ENCODE results near the gene PDCD6IP. TPM values are rescaled to one million over a fixed set of nuclear protein-coding genes. Genes with fewer than 3 reads are reported as not detected.

Gene PDCD6IP
- total and polyA plus RNA-seq, 10 donors, result 30.5 to 265 (median 175) TPM

DNA sequence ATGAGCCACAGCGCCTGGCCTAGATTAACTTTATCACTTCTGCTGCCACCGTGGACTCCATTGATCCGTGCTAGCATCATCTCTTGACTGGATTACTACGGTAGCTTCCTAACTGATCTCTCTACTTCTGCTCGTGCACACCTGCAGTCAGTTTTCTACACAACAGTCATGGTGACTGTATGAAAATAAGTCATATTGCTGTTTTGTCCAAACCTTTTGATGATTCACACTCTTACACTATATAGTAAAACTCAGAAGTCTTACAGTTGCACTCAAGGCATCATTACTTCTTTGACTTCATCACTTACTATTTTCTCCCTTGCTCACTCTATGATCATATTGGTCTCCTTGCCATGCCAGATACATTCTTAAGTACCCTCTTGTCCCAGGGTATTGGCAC is 10.1 kb downstream of the PDCD6IP start:
- Histone ChIP-seq H3K9me3 (no peaks in the 10 kb centered on the region), H3K4me3 (no peak overlapping the region), H3K27ac (no peak overlapping the region), H3K36me3 (peaks cover 0 to 52% (median 8%) of the 10 kb centered on the region in 6 donors), H3K4me1 (peaks cover 11 to 93% (median 54%) of the 10 kb centered on the region in 6 donors), H3K27me3 (replicated peaks in 1 of 7) (no peaks in the 10 kb centered on the region)
- WGBS, 5 donors, result 84 to 98% (median 95%) methylated on average over 5 of the region's 5 CpGs
- DNase-seq, result no peak
- TF ChIP-seq, protein P1, sequence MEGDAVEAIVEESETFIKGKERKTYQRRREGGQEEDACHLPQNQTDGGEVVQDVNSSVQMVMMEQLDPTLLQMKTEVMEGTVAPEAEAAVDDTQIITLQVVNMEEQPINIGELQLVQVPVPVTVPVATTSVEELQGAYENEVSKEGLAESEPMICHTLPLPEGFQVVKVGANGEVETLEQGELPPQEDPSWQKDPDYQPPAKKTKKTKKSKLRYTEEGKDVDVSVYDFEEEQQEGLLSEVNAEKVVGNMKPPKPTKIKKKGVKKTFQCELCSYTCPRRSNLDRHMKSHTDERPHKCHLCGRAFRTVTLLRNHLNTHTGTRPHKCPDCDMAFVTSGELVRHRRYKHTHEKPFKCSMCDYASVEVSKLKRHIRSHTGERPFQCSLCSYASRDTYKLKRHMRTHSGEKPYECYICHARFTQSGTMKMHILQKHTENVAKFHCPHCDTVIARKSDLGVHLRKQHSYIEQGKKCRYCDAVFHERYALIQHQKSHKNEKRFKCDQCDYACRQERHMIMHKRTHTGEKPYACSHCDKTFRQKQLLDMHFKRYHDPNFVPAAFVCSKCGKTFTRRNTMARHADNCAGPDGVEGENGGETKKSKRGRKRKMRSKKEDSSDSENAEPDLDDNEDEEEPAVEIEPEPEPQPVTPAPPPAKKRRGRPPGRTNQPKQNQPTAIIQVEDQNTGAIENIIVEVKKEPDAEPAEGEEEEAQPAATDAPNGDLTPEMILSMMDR (IDR thresholded peaks at IDR 0.05 in 8 of 11, conservative IDR thresholded peaks at IDR 0.05 in 3 of 11), result no peak
- TF ChIP-seq POLR2AphosphoS5 (IDR thresholded peaks at IDR 0.05) (no peak), POLR2A (IDR thresholded peaks at IDR 0.05) (no peak)
- intact Hi-C loops (cut with DNase I; ENCODE audit: low total_unique reads), result no loop called here

DNA sequence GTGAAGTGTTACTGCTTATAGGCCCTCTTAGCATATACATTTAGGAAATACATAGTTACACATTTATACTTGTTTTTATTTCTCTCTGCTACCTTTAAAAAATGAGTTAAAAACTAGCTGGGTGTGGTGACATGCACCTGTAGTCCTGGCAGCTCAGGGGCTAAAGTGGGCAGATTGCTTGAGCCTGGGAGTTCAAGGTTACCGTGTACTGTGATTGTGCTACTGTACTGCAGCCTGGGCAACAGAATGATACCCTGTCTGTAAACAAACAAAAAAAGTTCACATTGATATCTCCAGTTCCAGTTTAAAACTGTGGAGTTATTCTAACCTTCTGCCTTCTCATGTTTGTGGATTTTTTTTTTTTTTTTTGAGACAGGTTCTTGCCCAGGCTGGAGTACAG is 12.1 kb downstream of the PDCD6IP start:
- intact Hi-C loops (cut with DNase I; ENCODE audit: low total_unique reads), result no loop called here
- Histone ChIP-seq H3K4me3 (no peak overlapping the region), H3K36me3 (peaks cover 0 to 58% (median 12%) of the 10 kb centered on the region in 6 donors), H3K9me3 (no peaks in the 10 kb centered on the region), H3K4me1 (peaks cover 11 to 75% (median 51%) of the 10 kb centered on the region in 6 donors), H3K27ac (no peak overlapping the region), H3K27me3 (replicated peaks in 1 of 7) (no peaks in the 10 kb centered on the region)
- TF ChIP-seq, protein P1 (IDR thresholded peaks at IDR 0.05 in 8 of 11, conservative IDR thresholded peaks at IDR 0.05 in 3 of 11), result no peak
- TF ChIP-seq POLR2A (IDR thresholded peaks at IDR 0.05) (no peak), POLR2AphosphoS5 (IDR thresholded peaks at IDR 0.05) (no peak)
- no peak for DNase-seq
- WGBS, 5 donors, result 91 to 100% (median 97%) methylated on average over 1 of the region's 1 CpG

DNA sequence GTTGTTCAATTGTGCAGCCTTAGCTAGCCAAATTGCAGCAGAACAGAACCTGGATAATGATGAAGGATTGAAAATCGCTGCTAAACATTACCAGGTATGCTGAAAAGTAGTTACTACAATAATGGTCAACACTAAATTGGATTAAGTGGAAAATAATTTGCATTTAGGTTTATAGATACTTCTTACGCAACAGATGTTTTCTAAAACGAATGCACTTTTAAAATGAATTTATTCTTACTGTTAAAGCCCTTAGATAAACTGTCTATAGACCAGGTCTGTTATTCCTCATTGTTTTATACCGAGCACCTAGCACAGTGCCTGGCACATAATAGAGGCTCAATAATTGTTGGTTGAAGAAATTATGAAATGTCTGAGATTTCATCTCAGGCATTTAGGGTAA is 23.6 kb downstream of the PDCD6IP start:
- Histone ChIP-seq H3K4me3 (no peak overlapping the region), H3K9me3 (no peaks in the 10 kb centered on the region), H3K27me3 (replicated peaks in 1 of 7) (no peaks in the 10 kb centered on the region), H3K36me3 (peaks cover 0 to 95% (median 55%) of the 10 kb centered on the region in 6 donors), H3K27ac (no peak overlapping the region), H3K4me1 (no peaks in the 10 kb centered on the region)
- WGBS, 5 donors, result 90 to 98% (median 97%) methylated on average over 4 of the region's 4 CpGs
- intact Hi-C loops (cut with DNase I; ENCODE audit: low total_unique reads), result no loop called here
- TF ChIP-seq, protein P1 (IDR thresholded peaks at IDR 0.05 in 8 of 11, conservative IDR thresholded peaks at IDR 0.05 in 3 of 11), result no peak
- TF ChIP-seq POLR2A (IDR thresholded peaks at IDR 0.05) (no peak), POLR2AphosphoS5 (IDR thresholded peaks at IDR 0.05) (no peak)
- DNase-seq, result no peak

DNA sequence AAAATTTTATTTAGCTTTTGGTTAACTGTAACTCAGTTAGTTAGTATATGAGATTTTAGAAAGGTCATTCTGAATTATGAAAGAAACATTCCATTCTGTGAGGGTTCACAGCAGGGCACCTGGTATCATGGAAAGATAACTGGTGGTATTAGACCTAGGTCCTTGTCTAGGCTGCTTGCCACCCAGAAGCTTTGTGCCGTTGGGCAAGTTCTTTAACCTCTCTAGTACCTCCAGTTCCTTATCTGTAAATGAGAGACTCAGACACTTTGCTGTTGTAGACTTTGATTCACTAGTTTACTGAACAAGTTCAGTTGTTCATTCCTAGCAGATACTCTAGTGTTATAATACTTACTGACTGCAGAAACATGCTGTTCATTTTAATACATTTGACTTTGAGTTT is 25.4 kb downstream of the PDCD6IP start:
- Histone ChIP-seq H3K36me3 (peaks cover 0 to 99% (median 66%) of the 10 kb centered on the region in 6 donors), H3K27ac (no peak overlapping the region), H3K4me3 (no peak overlapping the region), H3K27me3 (replicated peaks in 1 of 7) (no peaks in the 10 kb centered on the region), H3K4me1 (no peaks in the 10 kb centered on the region), H3K9me3 (no peaks in the 10 kb centered on the region)
- 83 to 100% (median 89%) methylated on average over 1 of the region's 1 CpG for WGBS, 5 donors
- intact Hi-C loops (cut with DNase I; ENCODE audit: low total_unique reads), result no loop called here
- no peak for DNase-seq
- TF ChIP-seq POLR2A (IDR thresholded peaks at IDR 0.05), result no peak
- TF ChIP-seq POLR2AphosphoS5 (IDR thresholded peaks at IDR 0.05), result no peak
- TF ChIP-seq, protein P1 (IDR thresholded peaks at IDR 0.05 in 8 of 11, conservative IDR thresholded peaks at IDR 0.05 in 3 of 11), result no peak
